ENCODE results near the gene VRK1.

The VRK1 gene

DNA sequence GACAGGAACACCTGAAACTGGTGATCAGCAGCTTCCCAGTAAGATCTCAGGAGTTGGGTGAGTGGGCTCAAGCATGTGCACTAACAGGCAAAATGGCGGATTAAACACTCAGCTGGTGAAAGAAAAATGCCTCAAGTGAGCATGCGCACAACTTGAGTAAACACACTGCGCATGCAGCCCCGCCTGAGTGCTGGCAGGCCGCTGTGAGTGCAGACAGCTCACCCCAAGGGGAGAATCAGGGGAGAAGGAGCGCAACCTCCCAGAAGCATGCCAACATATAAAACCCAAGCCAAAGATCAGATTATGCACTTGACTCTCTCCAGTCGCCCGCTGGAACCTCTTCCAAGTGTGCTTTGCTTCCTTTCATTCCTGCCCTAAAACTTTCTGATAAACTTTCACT lies 125.8 kb downstream of the VRK1 start:
- Histone ChIP-seq H4K12ac (ENCODE audit: low read depth, low read length) (no peak overlapping the region), H3K79me1 (ENCODE audit: low read length) (no peaks in the 10 kb centered on the region), H4K8ac (ENCODE audit: low read depth, low read length) (no peak overlapping the region), H3K4me2 (ENCODE audit: low read length) (no peak overlapping the region), H3K9ac (ENCODE audit: low read length) (no peak overlapping the region), H2BK12ac (ENCODE audit: low read length) (no peak overlapping the region), H3K9me3 (ENCODE audit: insufficient read depth, low read depth, low read length) (peaks cover 3% of the 10 kb centered on the region), H2AK5ac (ENCODE audit: low read length) (no peak overlapping the region), H3K79me2 (ENCODE audit: control insufficient read depth, insufficient read depth, low read length, poor library complexity) (no peaks in the 10 kb centered on the region), H3K4me3 (ENCODE audit: low read depth, low read length) (no peak overlapping the region), H2BK120ac (ENCODE audit: insufficient read depth, low read length, poor library complexity) (no peak overlapping the region), H3K4ac (ENCODE audit: low read depth, low read length) (no peak overlapping the region), H3K36me3 (ENCODE audit: control insufficient read depth in 1 of 2, insufficient read depth in 2 of 2, low read length in 2 of 2) (no peaks in the 10 kb centered on the region), H4K91ac (ENCODE audit: low read depth, low read length) (no peak overlapping the region), H3K18ac (ENCODE audit: low read length) (no peak overlapping the region), H3K14ac (ENCODE audit: low read length) (no peak overlapping the region), H3K4me1 (ENCODE audit: control insufficient read depth in 1 of 2, insufficient read depth in 2 of 2, low read length in 2 of 2) (peaks cover 4 to 11% of the 10 kb centered on the region in 2 experiments), H3K27me3 (ENCODE audit: insufficient read depth, low read length) (no peaks in the 10 kb centered on the region), H2AFZ (ENCODE audit: insufficient read depth, low read length, poor library complexity) (no peak overlapping the region), H2BK5ac (ENCODE audit: low read depth, low read length, poor library complexity) (no peak overlapping the region), H3K27ac (ENCODE audit: low read depth, low read length) (no peak overlapping the region), H3K23ac (ENCODE audit: low read length) (no peak overlapping the region)
- DNase-seq: no peak
- WGBS (ENCODE audit: extremely low coverage, insufficient coverage, insufficient read length): no CpG with 5 or more reads among the region's 8 CpGs

GRCh38 chr14:96925422-96925821 lies 128.2 kb downstream of the VRK1 start:
- Histone ChIP-seq H3K4me3 (ENCODE audit: low read depth, low read length) (no peak overlapping the region), H3K36me3 (ENCODE audit: control insufficient read depth in 1 of 2, insufficient read depth in 2 of 2, low read length in 2 of 2) (no peaks in the 10 kb centered on the region), H3K79me2 (ENCODE audit: control insufficient read depth, insufficient read depth, low read length, poor library complexity) (no peaks in the 10 kb centered on the region), H2BK120ac (ENCODE audit: insufficient read depth, low read length, poor library complexity) (no peak overlapping the region), H3K4ac (ENCODE audit: low read depth, low read length) (no peak overlapping the region), H3K27ac (ENCODE audit: low read depth, low read length) (no peak overlapping the region), H4K91ac (ENCODE audit: low read depth, low read length) (no peak overlapping the region), H3K9me3 (ENCODE audit: insufficient read depth, low read depth, low read length) (peaks cover 3% of the 10 kb centered on the region), H3K14ac (ENCODE audit: low read length) (no peak overlapping the region), H3K27me3 (ENCODE audit: insufficient read depth, low read length) (no peaks in the 10 kb centered on the region), H3K9ac (ENCODE audit: low read length) (no peak overlapping the region), H4K12ac (ENCODE audit: low read depth, low read length) (no peak overlapping the region), H3K4me2 (ENCODE audit: low read length) (no peak overlapping the region), H2BK12ac (ENCODE audit: low read length) (no peak overlapping the region), H4K8ac (ENCODE audit: low read depth, low read length) (no peak overlapping the region), H2BK5ac (ENCODE audit: low read depth, low read length, poor library complexity) (no peak overlapping the region), H2AFZ (ENCODE audit: insufficient read depth, low read length, poor library complexity) (no peak overlapping the region), H3K18ac (ENCODE audit: low read length) (no peak overlapping the region), H3K79me1 (ENCODE audit: low read length) (no peaks in the 10 kb centered on the region), H3K4me1 (ENCODE audit: control insufficient read depth in 1 of 2, insufficient read depth in 2 of 2, low read length in 2 of 2) (peaks cover 4 to 7% of the 10 kb centered on the region in 2 experiments), H2AK5ac (ENCODE audit: low read length) (no peak overlapping the region), H3K23ac (ENCODE audit: low read length) (no peak overlapping the region)
- no CpG with 5 or more reads among the region's 4 CpGs for WGBS (ENCODE audit: extremely low coverage, insufficient coverage, insufficient read length)
- no peak for DNase-seq

DNA sequence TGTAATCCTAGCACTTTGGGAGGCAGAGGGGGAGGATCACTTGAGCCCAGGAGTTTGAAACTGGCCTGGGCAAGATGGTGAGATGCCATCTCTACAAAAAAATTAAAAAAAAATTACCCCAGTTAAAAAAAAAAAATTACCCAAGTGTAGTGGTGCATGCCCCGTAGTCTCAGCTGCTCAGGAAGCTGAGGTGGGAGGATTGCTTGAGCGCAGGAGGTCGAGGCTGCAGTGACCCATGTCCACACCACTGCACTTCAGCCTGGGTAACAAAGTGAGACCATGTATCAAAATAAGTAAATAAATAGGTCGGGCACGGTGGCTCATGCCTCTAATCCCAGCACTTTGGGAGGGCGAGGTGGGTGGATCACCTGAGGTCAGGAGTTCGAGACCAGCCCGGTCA lies 128.8 kb downstream of the VRK1 start:
- no peaks in the 10 kb centered on the region for H3K36me3 ChIP-seq (ENCODE audit: control insufficient read depth in 1 of 2, insufficient read depth in 2 of 2, low read length in 2 of 2)
- no peak overlapping the region for H3K4ac ChIP-seq (ENCODE audit: low read depth, low read length)
- no peaks in the 10 kb centered on the region for H3K79me2 ChIP-seq (ENCODE audit: control insufficient read depth, insufficient read depth, low read length, poor library complexity)
- no peak overlapping the region for H4K91ac ChIP-seq (ENCODE audit: low read depth, low read length)
- peaks cover 3% of the 10 kb centered on the region for H3K9me3 ChIP-seq (ENCODE audit: insufficient read depth, low read depth, low read length)
- no CpG with 5 or more reads among the region's 8 CpGs for WGBS (ENCODE audit: extremely low coverage, insufficient coverage, insufficient read length)
- no peak overlapping the region for H2AK5ac ChIP-seq (ENCODE audit: low read length)
- no peak overlapping the region for H3K9ac ChIP-seq (ENCODE audit: low read length)
- H4K12ac ChIP-seq (ENCODE audit: low read depth, low read length): no peak overlapping the region
- H2BK12ac ChIP-seq (ENCODE audit: low read length): no peak overlapping the region
- no peak overlapping the region for H2BK5ac ChIP-seq (ENCODE audit: low read depth, low read length, poor library complexity)
- H3K4me1 ChIP-seq (ENCODE audit: control insufficient read depth in 1 of 2, insufficient read depth in 2 of 2, low read length in 2 of 2): peaks cover 4 to 7% of the 10 kb centered on the region in 2 experiments
- H3K4me3 ChIP-seq (ENCODE audit: low read depth, low read length): no peak overlapping the region
- H3K14ac ChIP-seq (ENCODE audit: low read length): no peak overlapping the region
- H3K18ac ChIP-seq (ENCODE audit: low read length): no peak overlapping the region
- H4K8ac ChIP-seq (ENCODE audit: low read depth, low read length): no peak overlapping the region
- no peak for DNase-seq
- no peak overlapping the region for H3K27ac ChIP-seq (ENCODE audit: low read depth, low read length)
- no peak overlapping the region for H3K4me2 ChIP-seq (ENCODE audit: low read length)
- no peak overlapping the region for H3K23ac ChIP-seq (ENCODE audit: low read length)
- no peak overlapping the region for H2AFZ ChIP-seq (ENCODE audit: insufficient read depth, low read length, poor library complexity)
- no peaks in the 10 kb centered on the region for H3K79me1 ChIP-seq (ENCODE audit: low read length)
- no peaks in the 10 kb centered on the region for H3K27me3 ChIP-seq (ENCODE audit: insufficient read depth, low read length)
- H2BK120ac ChIP-seq (ENCODE audit: insufficient read depth, low read length, poor library complexity): no peak overlapping the region

GRCh38 chr14:96928779-96929380 lies 131.7 kb downstream of the VRK1 start:
- H3K9me3 ChIP-seq (ENCODE audit: insufficient read depth, low read depth, low read length): peaks cover 1% of the 10 kb centered on the region
- no peak overlapping the region for H3K4me3 ChIP-seq (ENCODE audit: low read depth, low read length)
- no peak overlapping the region for H3K18ac ChIP-seq (ENCODE audit: low read length)
- no peak overlapping the region for H4K12ac ChIP-seq (ENCODE audit: low read depth, low read length)
- H3K4ac ChIP-seq (ENCODE audit: low read depth, low read length): no peak overlapping the region
- no peak overlapping the region for H3K23ac ChIP-seq (ENCODE audit: low read length)
- no peak overlapping the region for H3K14ac ChIP-seq (ENCODE audit: low read length)
- H2BK120ac ChIP-seq (ENCODE audit: insufficient read depth, low read length, poor library complexity): no peak overlapping the region
- no peaks in the 10 kb centered on the region for H3K79me1 ChIP-seq (ENCODE audit: low read length)
- no peaks in the 10 kb centered on the region for H3K79me2 ChIP-seq (ENCODE audit: control insufficient read depth, insufficient read depth, low read length, poor library complexity)
- no peak overlapping the region for H4K8ac ChIP-seq (ENCODE audit: low read depth, low read length)
- no peak overlapping the region for H3K9ac ChIP-seq (ENCODE audit: low read length)
- H2AK5ac ChIP-seq (ENCODE audit: low read length): no peak overlapping the region
- H2BK12ac ChIP-seq (ENCODE audit: low read length): no peak overlapping the region
- H3K4me1 ChIP-seq (ENCODE audit: control insufficient read depth in 1 of 2, insufficient read depth in 2 of 2, low read length in 2 of 2): peaks cover 4 to 7% of the 10 kb centered on the region in 2 experiments
- H2BK5ac ChIP-seq (ENCODE audit: low read depth, low read length, poor library complexity): no peak overlapping the region
- no peaks in the 10 kb centered on the region for H3K27me3 ChIP-seq (ENCODE audit: insufficient read depth, low read length)
- no peak overlapping the region for H3K4me2 ChIP-seq (ENCODE audit: low read length)
- DNase-seq: no peak
- no peak overlapping the region for H2AFZ ChIP-seq (ENCODE audit: insufficient read depth, low read length, poor library complexity)
- no peak overlapping the region for H4K91ac ChIP-seq (ENCODE audit: low read depth, low read length)
- H3K27ac ChIP-seq (ENCODE audit: low read depth, low read length): no peak overlapping the region
- 100% methylated on average over 1 of the region's 3 CpGs for WGBS (ENCODE audit: extremely low coverage, insufficient coverage, insufficient read length)
- H3K36me3 ChIP-seq (ENCODE audit: control insufficient read depth in 1 of 2, insufficient read depth in 2 of 2, low read length in 2 of 2): no peaks in the 10 kb centered on the region
